Stimulated activated CD4-positive, alpha-beta T cell treated with anti-CD3 and anti-CD28 coated beads, Interleukin-4, amount 100 ng/mL, for 4 hours (primary cell): ENCODE data around the gene OR1E2.
"Not testable (repeated sequence)": the region's sequence is repeated elsewhere in the genome, so short reads cannot be mapped to it uniquely, and the experiment has no call there.

ENCODE experiments used
- DNase-seq, 2 experiments: peaks; one replicate each; pipeline ENCODE4 v3.0.0-alpha.2; 2020

OR1E2 gene

GRCh38 chr17:3397801-3398200 is 35.8 kb downstream of the OR1E2 start:
- not testable (repeated sequence) for DNase-seq

- DNase-seq: no peak
Observed at GRCh38 chr17:3389791-3390190, 43.9 kb downstream of the OR1E2 start.

GRCh38 chr17:3385869-3386816 is 47.5 kb downstream of the OR1E2 start, which contains the start of gene OR3A2:
TSS of gene OR3A2 (minus strand) at chr17:3386308.
- peak; percentile 20 to 32 for DNase-seq
